Neural cell (in vitro differentiated cells): Measurements from ENCODE around the gene FAM163B. TPM values are rescaled to one million over a fixed set of nuclear protein-coding genes. Genes with fewer than 3 reads are reported as not detected.

Source experiments
- H2AFZ ChIP-seq: fragments of 200-600, 300-800 bp; sonication (generic), shearing (Covaris generic); 2 replicates; pipeline ENCODE4 v1.6.0; 2014; ENCODE audit warnings: low read depth, mild to moderate bottlenecking, antibody characterized with exemption, low read length, moderate library complexity
- H3F3A ChIP-seq: fragments of 200-600 bp; shearing (Covaris generic); 2 replicates; pipeline ENCODE4 v1.6.1; 2016; ENCODE audit warnings: mild to moderate bottlenecking, moderate library complexity, mixed read lengths, antibody characterized with exemption, low read length; ENCODE audit not compliant: insufficient read depth, poor library complexity, severe bottlenecking
- H3K27ac ChIP-seq: fragments of 200-600, 300-800 bp; sonication (generic), shearing (Covaris generic); 2 replicates; pipeline ENCODE4 v1.5.1; 2014; ENCODE audit warnings: mild to moderate bottlenecking, low read length, moderate library complexity
- H3K27me3 ChIP-seq: fragments of 300-800, 200-600 bp; sonication (generic), shearing (Covaris generic); 2 replicates; pipeline ENCODE4 v1.6.0; 2014; ENCODE audit warnings: mild to moderate bottlenecking, low read depth, low read length, moderate library complexity; ENCODE audit not compliant: insufficient read depth
- H3K36me3 ChIP-seq: fragments of 300-800, 200-600 bp; sonication (generic), shearing (Covaris generic); 2 replicates; pipeline ENCODE4 v1.5.1; 2014; ENCODE audit warnings: mild to moderate bottlenecking, antibody characterized with exemption, low read length, moderate library complexity; ENCODE audit not compliant: insufficient read depth
- H3K4me2 ChIP-seq: fragments of 300-800, 200-600 bp; sonication (generic), shearing (Covaris generic); 2 replicates; pipeline ENCODE4 v1.6.0; 2014; ENCODE audit warnings: mild to moderate bottlenecking, low read length
- H3K4me3 ChIP-seq: fragments of 300-800, 200-600 bp; sonication (generic), shearing (Covaris generic); 2 replicates; pipeline ENCODE4 v1.5.1; 2014; ENCODE audit warnings: mild to moderate bottlenecking, low read length, moderate library complexity
- H3K79me2 ChIP-seq: fragments of 200-600 bp; shearing (Covaris generic); replicated peaks from 2 replicates; pipeline ENCODE4 v1.6.0; 2014; ENCODE audit warnings: mild to moderate bottlenecking, low read length, moderate library complexity; ENCODE audit not compliant: insufficient read depth
- H3K9ac ChIP-seq: fragments of 300-800, 200-600 bp; sonication (generic), shearing (Covaris generic); 2 replicates; pipeline ENCODE4 v1.6.1; 2016; ENCODE audit warnings: mild to moderate bottlenecking, low read length, mixed read lengths
- H3K9me2 ChIP-seq: fragments of 200-600 bp; shearing (Covaris generic); 2 replicates; pipeline ENCODE4 v1.6.1; 2016; ENCODE audit warnings: mild to moderate bottlenecking, low read length, mixed read lengths; ENCODE audit not compliant: insufficient read depth
- H3K9me3 ChIP-seq: fragments of 200-600, 300-800 bp; sonication (generic), shearing (Covaris generic); 2 replicates; pipeline ENCODE4 v1.6.1; 2016; ENCODE audit warnings: mild to moderate bottlenecking, mixed run types, low read length, moderate library complexity, mixed read lengths
- H4K20me1 ChIP-seq: fragments of 200-600 bp; shearing (Covaris generic); 2 replicates; pipeline ENCODE4 v1.6.1; 2016; ENCODE audit warnings: mild to moderate bottlenecking, mixed run types; ENCODE audit not compliant: insufficient read depth
- CTCF ChIP-seq: fragments of 450-650 bp; IDR thresholded peaks from 2 replicates; pipeline ENCODE4 v1.5.1; 2014; ENCODE audit warnings: antibody characterized with exemption, mild to moderate bottlenecking, moderate library complexity; ENCODE audit not compliant: poor library complexity, severe bottlenecking
- EP300 ChIP-seq: fragments of 450-650 bp; conservative IDR thresholded peaks from 2 replicates; pipeline ENCODE4 v1.6.1; 2014; ENCODE audit warnings: antibody characterized with exemption, mild to moderate bottlenecking, moderate library complexity; ENCODE audit not compliant: poor library complexity, severe bottlenecking
- EZH2 ChIP-seq: fragments of 200-600, 300-800 bp; shearing (Covaris generic), sonication (generic); IDR thresholded peaks from 2 replicates; pipeline ENCODE4 v1.6.1; 2014; ENCODE audit warnings: antibody characterized with exemption, low read length, borderline replicate concordance, mild to moderate bottlenecking; ENCODE audit not compliant: insufficient read depth, poor library complexity, severe bottlenecking
- MXI1 ChIP-seq: fragments of 450-650 bp; conservative IDR thresholded peaks from 2 replicates; pipeline ENCODE4 v1.6.1; 2014; ENCODE audit warnings: antibody characterized with exemption, mild to moderate bottlenecking; ENCODE audit not compliant: poor library complexity, severe bottlenecking
- POLR2AphosphoS5 ChIP-seq: IDR thresholded peaks from 2 replicates; pipeline ENCODE4 v1.6.1; 2012
- RAD21 ChIP-seq: fragments of 450-650 bp; conservative IDR thresholded peaks from 2 replicates; pipeline ENCODE4 v1.6.1; 2014; ENCODE audit warnings: antibody characterized with exemption, mild to moderate bottlenecking, moderate library complexity
- SMC3 ChIP-seq: fragments of 450-650 bp; conservative IDR thresholded peaks from 2 replicates; pipeline ENCODE4 v1.6.1; 2014; ENCODE audit warnings: antibody characterized with exemption, mild to moderate bottlenecking, moderate library complexity; ENCODE audit not compliant: poor library complexity
- TAF1 ChIP-seq: IDR thresholded peaks from 2 replicates; pipeline ENCODE4 v1.6.1; 2012; ENCODE audit warnings: low read depth
- polyA plus RNA-seq: library from polyadenylated mRNA; depleted of rRNA; stranded (reverse); fragments of >200 nt; gene quantifications from 2 replicates; pipeline ENCODE4 v1.2.3, GENCODE V29; 2014
- TF ChIP-seq, protein P1 (sequence below): IDR thresholded peaks from 2 replicates; pipeline ENCODE4 v1.6.1; 2012; ENCODE audit warnings: borderline replicate concordance

The FAM163B gene
- polyA plus RNA-seq, 1 donor from 2014 or later = 1.5 TPM

- Histone ChIP-seq H3K9me3 (no peaks in the 10 kb centered on the region), H3K4me2 (no peak overlapping the region), H3F3A (no peaks in the 10 kb centered on the region), H3K79me2 (no peaks in the 10 kb centered on the region), H4K20me1 (no peaks in the 10 kb centered on the region), H3K4me3 (no peak overlapping the region), H3K9ac (no peak overlapping the region), H3K27me3 (no peaks in the 10 kb centered on the region), H3K36me3 (no peaks in the 10 kb centered on the region), H3K9me2 (no peaks in the 10 kb centered on the region), H2AFZ (no peak overlapping the region), H3K27ac (no peak overlapping the region)
- TF ChIP-seq EZH2 (no peak), CTCF (no peak), TAF1 (no peak), EP300 (no peak), POLR2AphosphoS5 (no peak), SMC3 (no peak), MXI1 (no peak), RAD21 (no peak)
- TF ChIP-seq, protein P1, sequence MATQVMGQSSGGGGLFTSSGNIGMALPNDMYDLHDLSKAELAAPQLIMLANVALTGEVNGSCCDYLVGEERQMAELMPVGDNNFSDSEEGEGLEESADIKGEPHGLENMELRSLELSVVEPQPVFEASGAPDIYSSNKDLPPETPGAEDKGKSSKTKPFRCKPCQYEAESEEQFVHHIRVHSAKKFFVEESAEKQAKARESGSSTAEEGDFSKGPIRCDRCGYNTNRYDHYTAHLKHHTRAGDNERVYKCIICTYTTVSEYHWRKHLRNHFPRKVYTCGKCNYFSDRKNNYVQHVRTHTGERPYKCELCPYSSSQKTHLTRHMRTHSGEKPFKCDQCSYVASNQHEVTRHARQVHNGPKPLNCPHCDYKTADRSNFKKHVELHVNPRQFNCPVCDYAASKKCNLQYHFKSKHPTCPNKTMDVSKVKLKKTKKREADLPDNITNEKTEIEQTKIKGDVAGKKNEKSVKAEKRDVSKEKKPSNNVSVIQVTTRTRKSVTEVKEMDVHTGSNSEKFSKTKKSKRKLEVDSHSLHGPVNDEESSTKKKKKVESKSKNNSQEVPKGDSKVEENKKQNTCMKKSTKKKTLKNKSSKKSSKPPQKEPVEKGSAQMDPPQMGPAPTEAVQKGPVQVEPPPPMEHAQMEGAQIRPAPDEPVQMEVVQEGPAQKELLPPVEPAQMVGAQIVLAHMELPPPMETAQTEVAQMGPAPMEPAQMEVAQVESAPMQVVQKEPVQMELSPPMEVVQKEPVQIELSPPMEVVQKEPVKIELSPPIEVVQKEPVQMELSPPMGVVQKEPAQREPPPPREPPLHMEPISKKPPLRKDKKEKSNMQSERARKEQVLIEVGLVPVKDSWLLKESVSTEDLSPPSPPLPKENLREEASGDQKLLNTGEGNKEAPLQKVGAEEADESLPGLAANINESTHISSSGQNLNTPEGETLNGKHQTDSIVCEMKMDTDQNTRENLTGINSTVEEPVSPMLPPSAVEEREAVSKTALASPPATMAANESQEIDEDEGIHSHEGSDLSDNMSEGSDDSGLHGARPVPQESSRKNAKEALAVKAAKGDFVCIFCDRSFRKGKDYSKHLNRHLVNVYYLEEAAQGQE = no peak
Measured at GRCh38 chr9:133594310-133594709, 14.9 kb downstream of the FAM163B start.

- H3K4me3 ChIP-seq = no peak overlapping the region
- TF ChIP-seq EZH2 = no peak
- no peak for TF ChIP-seq RAD21
- TF ChIP-seq SMC3 = no peak
- TF ChIP-seq CTCF = no peak
- no peak for TF ChIP-seq POLR2AphosphoS5
- TF ChIP-seq MXI1 = no peak
- TF ChIP-seq TAF1 = no peak
- TF ChIP-seq EP300 = no peak
- TF ChIP-seq, protein P1 = no peak
- H3K9ac ChIP-seq = no peak overlapping the region
- H3K27ac ChIP-seq = no peak overlapping the region
- H3K9me3 ChIP-seq = no peaks in the 10 kb centered on the region
- no peaks in the 10 kb centered on the region for H3K79me2 ChIP-seq
- H4K20me1 ChIP-seq = no peaks in the 10 kb centered on the region
- no peaks in the 10 kb centered on the region for H3K36me3 ChIP-seq
- H2AFZ ChIP-seq = no peak overlapping the region
- H3F3A ChIP-seq = no peaks in the 10 kb centered on the region
- no peaks in the 10 kb centered on the region for H3K9me2 ChIP-seq
- H3K27me3 ChIP-seq = no peaks in the 10 kb centered on the region
- no peak overlapping the region for H3K4me2 ChIP-seq
Measured at GRCh38 chr9:133593587-133594253, 15.5 kb downstream of the FAM163B start.
